ENCODE data around the gene ZBTB7C. TPM values are rescaled to one million over a fixed set of nuclear protein-coding genes. Genes with fewer than 3 reads are reported as not detected.

The ZBTB7C gene
- total and polyA plus RNA-seq, 9 of the 15 experiments (the other 6 are each of a cell fraction or from before 2014, with no cell fraction given) = not detected

DNA sequence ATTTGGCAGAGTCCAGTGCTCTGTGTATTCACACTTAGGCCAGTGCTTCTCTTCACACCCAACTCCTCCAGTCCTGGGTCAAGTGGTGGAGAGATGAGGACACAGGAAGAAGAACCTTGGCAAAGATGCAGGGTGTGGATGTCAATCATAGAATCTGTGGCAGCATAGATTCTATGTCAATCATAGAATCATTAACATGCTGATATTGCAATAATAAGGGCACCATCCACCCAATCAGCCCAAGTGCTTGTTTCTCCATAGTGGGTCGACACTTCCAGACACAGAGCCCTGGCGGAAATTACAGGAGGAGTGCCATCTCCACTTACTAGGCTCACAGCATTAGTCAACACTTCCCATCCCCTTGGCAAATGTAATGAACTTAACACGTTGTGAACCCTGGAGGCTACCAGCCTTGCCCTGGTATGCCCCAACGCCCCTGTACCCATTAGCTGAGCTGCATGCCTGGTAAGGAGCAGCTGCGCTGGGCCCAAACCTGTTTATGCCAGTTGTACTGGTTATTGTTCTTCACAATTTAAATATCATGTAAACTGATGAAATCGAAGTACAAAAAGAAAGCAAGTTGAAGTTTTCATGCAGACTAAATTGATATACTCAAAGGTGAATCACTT lies 317.2 kb downstream of the ZBTB7C start:
- ATAC-seq = no peak
- no peak for DNase-seq (ENCODE audit: extremely low read depth in 1 of 4, low spot score in 3 of 4)
- Histone ChIP-seq H3K9me3 (replicated peaks; ENCODE audit: control insufficient read depth, insufficient read depth, low read depth, low read length) (no peaks in the 10 kb centered on the region), H3K4me2 (ENCODE audit: insufficient read depth, low read length) (no peak overlapping the region), H3K27ac (ENCODE audit: extremely low read depth, low read depth, low read length) (no peak overlapping the region), H3K4me1 (replicated peaks in 1 of 2; ENCODE audit: control insufficient read depth in 2 of 2, insufficient read depth in 2 of 2, low read length in 2 of 2) (no peaks in the 10 kb centered on the region; a peak in 2 of 5 replicates), H3K4me3 (no peak overlapping the region), H3K36me3 (ENCODE audit: control insufficient read depth, insufficient read depth, low read length) (no peaks in the 10 kb centered on the region), H2AFZ (ENCODE audit: low read depth, low read length) (no peak overlapping the region), H3K79me2 (ENCODE audit: control insufficient read depth, insufficient read depth, low read length) (no peaks in the 10 kb centered on the region), H3K9ac (ENCODE audit: insufficient read depth in 1 of 2, low read depth in 2 of 2, low read length in 2 of 2) (no peak overlapping the region), H3K9me1 (ENCODE audit: control insufficient read depth, insufficient read depth, low read length) (no peaks in the 10 kb centered on the region), H4K20me1 (replicated peaks; ENCODE audit: control insufficient read depth, insufficient read depth, low read length) (no peaks in the 10 kb centered on the region), H3K27me3 (ENCODE audit: control insufficient read depth in 2 of 2, insufficient read depth in 2 of 2, low read length in 2 of 2) (peaks cover 0 to 15% of the 10 kb centered on the region in 2 experiments; a peak in 4 of 5 replicates)
- in situ Hi-C loops (cut with MboI) (no loop called here), intact Hi-C loops (cut with micrococcal nuclease) (loop anchor here (10.0 kb wide), 1 partner anchor 57 kb away; no protein-coding TSS in a partner anchor)
- BruUV-seq (replicated peaks) = no TSS peak
- WGBS (ENCODE audit: insufficient coverage, low coverage, missing lambda C conversion rate) = 8% methylated on average over 6 of the region's 6 CpGs
- no peak for FAIRE-seq
- ChIA-PET POLR2A (no interaction called here), CTCF (ENCODE audit: low intra/inter-chr PET ratio) (no interaction called here)
- no peak for TF ChIP-seq NEUROD1 (IDR thresholded peaks at IDR 0.05; ENCODE audit: borderline replicate concordance, low read depth, low read length, partially characterized antibody)
- TF ChIP-seq ZNF316 (IDR thresholded peaks at IDR 0.05) = peak; percentile 23; the same call in 1 of the 2 replicates

GRCh38 chr18:48090702-48091101 lies 318.5 kb downstream of the ZBTB7C start:
- Histone ChIP-seq H4K20me1 (replicated peaks; ENCODE audit: control insufficient read depth, insufficient read depth, low read length) (no peaks in the 10 kb centered on the region), H3K27me3 (ENCODE audit: control insufficient read depth in 2 of 2, insufficient read depth in 2 of 2, low read length in 2 of 2) (peaks cover 0 to 15% of the 10 kb centered on the region in 2 experiments; a peak in 3 of 5 replicates), H3K36me3 (ENCODE audit: control insufficient read depth, insufficient read depth, low read length) (no peaks in the 10 kb centered on the region), H3K9me1 (ENCODE audit: control insufficient read depth, insufficient read depth, low read length) (no peaks in the 10 kb centered on the region), H3K4me3 (no peak overlapping the region), H2AFZ (ENCODE audit: low read depth, low read length) (no peak overlapping the region), H3K9ac (ENCODE audit: insufficient read depth in 1 of 2, low read depth in 2 of 2, low read length in 2 of 2) (no peak overlapping the region), H3K4me2 (ENCODE audit: insufficient read depth, low read length) (peak overlapping the region; percentile 5; the same call in 1 of the 2 replicates), H3K79me2 (ENCODE audit: control insufficient read depth, insufficient read depth, low read length) (no peaks in the 10 kb centered on the region), H3K9me3 (replicated peaks; ENCODE audit: control insufficient read depth, insufficient read depth, low read depth, low read length) (no peaks in the 10 kb centered on the region), H3K4me1 (replicated peaks in 1 of 2; ENCODE audit: control insufficient read depth in 2 of 2, insufficient read depth in 2 of 2, low read length in 2 of 2) (no peaks in the 10 kb centered on the region; a peak in 2 of 5 replicates), H3K27ac (ENCODE audit: extremely low read depth, low read depth, low read length) (no peak overlapping the region)
- intact Hi-C loops (cut with micrococcal nuclease) = loop anchor here (10.0 kb wide), 1 partner anchor 56 kb away; no protein-coding TSS in a partner anchor
- ATAC-seq (no peak), DNase-seq (ENCODE audit: extremely low read depth in 1 of 4, low spot score in 3 of 4) (peak in 3 of 4 experiments; percentile 10 to 16 (median 14)), FAIRE-seq (no peak)
- WGBS (ENCODE audit: insufficient coverage, low coverage, missing lambda C conversion rate) = 10% methylated on average over 1 of the region's 1 CpG
- BruUV-seq (replicated peaks) = no TSS peak
- in situ Hi-C loops (cut with MboI) = no loop called here
- ChIA-PET POLR2A (no interaction called here), CTCF (ENCODE audit: low intra/inter-chr PET ratio) (no interaction called here)
- TF ChIP-seq ZNF384 (IDR thresholded peaks at IDR 0.05; ENCODE audit: low read depth, low read length) (no peak), ZBTB1 (CRISPR knock-in tag; IDR thresholded peaks at IDR 0.05; ENCODE audit: borderline replicate concordance, low read depth) (no peak), CBFA2T3 (IDR thresholded peaks at IDR 0.05) (peak; percentile 58), ARID1B (IDR thresholded peaks at IDR 0.05) (peak; percentile 39; the same call in 1 of the 2 replicates), TAL1 (IDR thresholded peaks at IDR 0.05) (peak; percentile 58; the same call in 1 of the 2 replicates), NFYB (IDR thresholded peaks at IDR 0.05; ENCODE audit: extremely low read depth, insufficient read length) (peak; percentile 11), TCF3 (CRISPR knock-in tag; IDR thresholded peaks at IDR 0.05) (peak; percentile 60), CBFA2T2 (conservative IDR thresholded peaks at IDR 0.05) (peak; percentile 14; the same call in 1 of the 2 replicates)

Measured in K562 (cell line).